BLaER1 (cell line): Measurements from ENCODE around the gene E2F4.

Experiments used
- H3K27ac ChIP-seq: shearing (Covaris generic); formaldehyde crosslinking; 2 replicates; pipeline ENCODE4 v1.8.1; 2022
- H3K27me3 ChIP-seq: shearing (Covaris generic); formaldehyde crosslinking; 2 replicates; pipeline ENCODE4 v1.8.1; 2022
- H3K36me3 ChIP-seq: shearing (Covaris generic); formaldehyde crosslinking; 2 replicates; pipeline ENCODE4 v1.8.1; 2022
- H3K4me1 ChIP-seq: shearing (Covaris generic); formaldehyde crosslinking; 2 replicates; pipeline ENCODE4 v1.8.1; 2022
- H3K4me2 ChIP-seq: shearing (Covaris generic); formaldehyde crosslinking; 2 replicates; pipeline ENCODE4 v1.8.1; 2022
- H3K4me3 ChIP-seq: shearing (Covaris generic); formaldehyde crosslinking; 2 replicates; pipeline ENCODE4 v1.8.1; 2022
- H3K9ac ChIP-seq: shearing (Covaris generic); formaldehyde crosslinking; 2 replicates; pipeline ENCODE4 v1.8.1; 2022
- H3K9me3 ChIP-seq: shearing (Covaris generic); formaldehyde crosslinking; 2 replicates; pipeline ENCODE4 v1.8.1; 2022
- H4K20me1 ChIP-seq: shearing (Covaris generic); formaldehyde crosslinking; 2 replicates; pipeline ENCODE4 v1.8.1; 2022
- Cebpa-rat ChIP-seq: shearing (Covaris generic); IDR thresholded peaks from 2 replicates; pipeline ENCODE4 v1.8.1; 2022

The E2F4 gene

DNA sequence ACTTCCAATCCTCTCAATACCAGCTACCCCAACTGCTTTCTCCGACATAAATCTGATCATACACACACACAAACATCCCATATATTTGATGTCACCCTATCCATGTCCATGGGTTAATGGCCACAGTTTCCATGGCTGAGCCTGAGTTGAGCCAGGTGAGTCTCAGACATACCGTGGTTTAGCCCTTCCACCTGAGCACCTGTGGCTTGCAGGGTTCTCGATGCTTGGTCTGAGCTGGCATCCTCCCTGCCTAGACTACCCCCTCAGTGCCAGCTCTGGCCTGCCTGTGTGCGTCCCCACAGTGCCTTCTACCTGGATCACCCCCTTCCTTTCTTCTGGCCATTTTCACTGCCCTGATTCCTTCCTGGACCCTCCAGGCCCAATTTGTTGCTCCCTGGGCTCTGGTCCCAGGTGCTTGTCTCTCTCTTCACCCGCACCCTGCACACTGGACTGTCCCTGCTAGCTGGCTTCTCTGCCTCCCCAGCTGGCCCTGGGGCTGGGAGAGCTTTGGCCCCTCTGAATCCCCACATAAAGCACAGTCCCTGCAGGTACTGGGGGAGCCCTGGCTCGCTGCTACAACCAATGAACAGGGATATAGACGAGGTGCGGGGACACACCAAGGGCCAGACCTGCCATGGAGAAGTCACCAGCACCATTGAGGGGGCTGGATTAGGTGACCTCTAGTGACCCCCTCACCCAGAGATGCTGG lies 14.3 kb downstream of the E2F4 start:
- Histone ChIP-seq H3K27ac (no peak overlapping the region), H4K20me1 (peaks cover 7% of the 10 kb centered on the region), H3K4me2 (no peak overlapping the region), H3K4me3 (no peak overlapping the region), H3K4me1 (0 out of 2 replicates have a peak, but pooled peaks cover 3% of the 10 kb centered on the region), H3K36me3 (peaks cover 60% of the 10 kb centered on the region), H3K9me3 (no peaks in the 10 kb centered on the region), H3K27me3 (no peaks in the 10 kb centered on the region), H3K9ac (no peak overlapping the region)
- no peak for TF ChIP-seq Cebpa-rat

DNA sequence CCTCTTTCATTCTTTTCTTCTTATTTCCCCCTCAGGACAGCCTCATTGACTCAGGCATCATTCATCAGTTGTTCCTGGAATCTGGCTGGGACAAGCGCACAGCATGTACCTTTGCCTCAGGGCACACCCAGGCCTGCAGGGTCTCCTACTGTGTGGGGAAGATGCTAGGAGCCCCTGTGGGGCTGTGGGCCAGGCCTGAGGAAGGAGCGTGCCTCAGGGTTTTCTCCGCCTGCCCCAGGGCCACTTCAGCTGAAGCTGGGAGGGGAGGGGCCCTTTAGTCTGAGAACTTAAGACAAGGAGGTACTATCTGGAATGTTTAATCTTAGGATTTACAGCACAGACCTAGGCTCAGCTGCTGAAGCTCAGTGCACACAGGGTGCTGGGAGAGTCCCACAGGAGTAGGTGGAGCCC lies 14.9 kb downstream of the E2F4 start:
- no peak overlapping the region for H3K27ac ChIP-seq
- no peak overlapping the region for H3K9ac ChIP-seq
- no peaks in the 10 kb centered on the region for H3K9me3 ChIP-seq
- TF ChIP-seq Cebpa-rat: no peak
- H3K36me3 ChIP-seq: peaks cover 54% of the 10 kb centered on the region
- no peak overlapping the region for H3K4me2 ChIP-seq
- H4K20me1 ChIP-seq: peaks cover 7% of the 10 kb centered on the region
- no peaks in the 10 kb centered on the region for H3K27me3 ChIP-seq
- 0 out of 2 replicates have a peak, but pooled peaks cover 3% of the 10 kb centered on the region for H3K4me1 ChIP-seq
- H3K4me3 ChIP-seq: no peak overlapping the region

DNA sequence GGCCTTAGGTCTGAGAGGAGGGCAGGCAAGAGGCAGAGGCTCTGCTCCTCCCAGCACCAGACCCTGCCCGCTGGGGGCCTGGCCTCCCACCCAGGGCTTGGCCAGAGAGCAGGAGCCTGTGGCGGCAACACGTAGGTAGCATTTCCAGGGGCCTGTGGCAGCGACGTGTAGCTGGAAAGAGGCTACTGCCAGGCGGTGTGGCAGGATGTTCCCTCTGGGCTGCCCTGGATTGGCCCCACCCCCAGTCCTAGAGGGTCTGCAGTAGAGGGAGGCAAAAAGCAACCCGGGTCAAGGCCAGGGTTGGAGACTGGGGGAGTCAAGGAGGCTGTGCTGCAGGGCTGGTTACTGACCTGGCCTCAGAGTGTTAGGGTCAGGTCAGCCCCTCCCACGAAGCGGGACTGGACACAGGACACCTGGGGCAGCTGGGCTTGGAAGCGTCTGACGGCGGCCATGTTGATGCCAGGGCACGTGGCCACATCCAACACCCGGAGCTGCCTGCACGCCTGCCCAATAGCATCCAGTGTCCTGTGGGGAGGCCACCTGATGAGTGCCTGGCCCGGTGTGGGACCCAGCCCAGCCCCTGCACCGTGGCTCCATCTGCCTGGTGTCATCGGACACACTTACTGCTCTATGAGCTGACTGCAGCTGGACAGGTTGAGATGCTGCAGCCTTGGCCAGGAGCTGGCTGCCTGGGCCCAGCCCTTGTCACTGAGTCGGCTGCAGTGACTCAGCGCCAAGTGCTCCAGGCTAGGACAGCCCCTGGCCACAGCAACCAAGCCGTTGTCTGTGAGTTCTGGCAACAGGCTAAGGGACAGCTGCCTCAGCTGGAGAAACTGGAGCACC lies 15.5 kb downstream of the E2F4 start:
- Histone ChIP-seq H3K36me3 (peaks cover 48% of the 10 kb centered on the region), H3K4me3 (no peak overlapping the region), H3K4me2 (no peak overlapping the region), H3K9me3 (no peaks in the 10 kb centered on the region), H3K27ac (no peak overlapping the region), H3K27me3 (no peaks in the 10 kb centered on the region), H3K4me1 (0 out of 2 replicates have a peak, but pooled peaks cover 3% of the 10 kb centered on the region), H4K20me1 (peaks cover 7% of the 10 kb centered on the region), H3K9ac (no peak overlapping the region)
- TF ChIP-seq Cebpa-rat: no peak

GRCh38 chr16:67208154-67208896 lies 16.4 kb downstream of the E2F4 start:
- peaks cover 39% of the 10 kb centered on the region for H3K36me3 ChIP-seq
- H3K9me3 ChIP-seq: no peaks in the 10 kb centered on the region
- H3K4me2 ChIP-seq: no peak overlapping the region
- H4K20me1 ChIP-seq: peaks cover 7% of the 10 kb centered on the region
- no peak overlapping the region for H3K27ac ChIP-seq
- no peak overlapping the region for H3K9ac ChIP-seq
- no peak overlapping the region for H3K4me3 ChIP-seq
- H3K4me1 ChIP-seq: 0 out of 2 replicates have a peak, but pooled peaks cover 3% of the 10 kb centered on the region
- H3K27me3 ChIP-seq: no peaks in the 10 kb centered on the region
- TF ChIP-seq Cebpa-rat: no peak

GRCh38 chr16:67209565-67209964 lies 17.6 kb downstream of the E2F4 start:
- Histone ChIP-seq H3K36me3 (peaks cover 27% of the 10 kb centered on the region), H4K20me1 (no peaks in the 10 kb centered on the region), H3K4me2 (no peak overlapping the region), H3K27ac (no peak overlapping the region), H3K27me3 (no peaks in the 10 kb centered on the region), H3K4me3 (no peak overlapping the region), H3K4me1 (0 out of 2 replicates have a peak, but pooled peaks cover 3% of the 10 kb centered on the region), H3K9me3 (no peaks in the 10 kb centered on the region), H3K9ac (no peak overlapping the region)
- TF ChIP-seq Cebpa-rat: no peak

DNA sequence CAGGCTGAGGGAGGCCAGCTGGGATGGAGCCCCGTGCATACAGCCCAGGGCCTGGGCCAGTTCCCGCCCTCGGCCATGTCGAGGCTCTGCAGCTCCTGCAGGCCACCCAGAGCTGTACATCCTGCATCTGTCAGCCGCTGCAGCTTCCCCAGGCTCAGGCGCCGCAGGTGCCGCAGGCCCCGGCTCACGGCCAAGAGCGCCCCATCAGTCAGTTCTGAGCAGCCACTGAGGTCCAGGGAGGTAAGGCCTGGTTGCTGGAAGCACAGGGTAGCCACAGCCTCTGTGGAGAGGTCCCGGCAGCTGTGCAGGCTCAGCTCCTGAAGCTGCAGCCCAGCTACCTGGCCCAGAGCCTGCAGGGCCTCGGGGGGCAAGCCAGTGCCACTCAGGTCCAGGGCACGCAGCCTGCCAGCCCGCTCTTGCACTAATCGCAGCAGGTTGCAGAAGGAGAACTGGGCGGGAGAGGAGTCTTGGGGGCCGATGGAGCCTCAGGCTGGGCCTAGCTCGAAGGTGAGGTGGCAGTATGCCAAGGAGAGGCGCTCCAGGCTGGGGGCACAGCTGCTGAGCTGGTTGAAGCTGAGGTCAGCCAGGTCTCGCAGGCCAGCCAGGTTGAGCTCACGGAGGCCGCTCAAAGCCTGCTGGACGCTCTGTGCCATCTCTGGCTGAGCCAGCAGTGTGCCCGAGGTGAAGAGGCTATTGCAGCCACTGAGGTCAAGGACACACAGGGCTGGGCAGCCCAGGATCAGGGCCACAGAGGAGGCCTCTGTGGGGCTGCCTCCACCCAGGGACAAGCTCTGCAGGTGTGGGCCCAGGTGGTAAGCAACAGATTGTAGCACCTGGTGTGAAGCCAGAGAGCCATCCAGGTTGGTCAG lies 18.3 kb downstream of the E2F4 start:
- no peaks in the 10 kb centered on the region for H4K20me1 ChIP-seq
- peaks cover 23% of the 10 kb centered on the region for H3K36me3 ChIP-seq
- H3K27ac ChIP-seq: no peak overlapping the region
- H3K4me3 ChIP-seq: no peak overlapping the region
- H3K4me2 ChIP-seq: no peak overlapping the region
- no peaks in the 10 kb centered on the region for H3K9me3 ChIP-seq
- no peak overlapping the region for H3K9ac ChIP-seq
- H3K27me3 ChIP-seq: no peaks in the 10 kb centered on the region
- 0 out of 2 replicates have a peak, but pooled peaks cover 3% of the 10 kb centered on the region for H3K4me1 ChIP-seq
- TF ChIP-seq Cebpa-rat: no peak

- no peak overlapping the region for H3K9ac ChIP-seq
- H3K4me1 ChIP-seq: peaks cover 16% of the 10 kb centered on the region
- no peaks in the 10 kb centered on the region for H4K20me1 ChIP-seq
- H3K27ac ChIP-seq: no peak overlapping the region
- H3K9me3 ChIP-seq: no peaks in the 10 kb centered on the region
- no peaks in the 10 kb centered on the region for H3K27me3 ChIP-seq
- peaks cover 10% of the 10 kb centered on the region; the same call in 1 of the 2 replicates for H3K36me3 ChIP-seq
- no peak overlapping the region for H3K4me2 ChIP-seq
- no peak overlapping the region for H3K4me3 ChIP-seq
- TF ChIP-seq Cebpa-rat: no peak
Measured at GRCh38 chr16:67211674-67212073, 19.7 kb downstream of the E2F4 start.

DNA sequence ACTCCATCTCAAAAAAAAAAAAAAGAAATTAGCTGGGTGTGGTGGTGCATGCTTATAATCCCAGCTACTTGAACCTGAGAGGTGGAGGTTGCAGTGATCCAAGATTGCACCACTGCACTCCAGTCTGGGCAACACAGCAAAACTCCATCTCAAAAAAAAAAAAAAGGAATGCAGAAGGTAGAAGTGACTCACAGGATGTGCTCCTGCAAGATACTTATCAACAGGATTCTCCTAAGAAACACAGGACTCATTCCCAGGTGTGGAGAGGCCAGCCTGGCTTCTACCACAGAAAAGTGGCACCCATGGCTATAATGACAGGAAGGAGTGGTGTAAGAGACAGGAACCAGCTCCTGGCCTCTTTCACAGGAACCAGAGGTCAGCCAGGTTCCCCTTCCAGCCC lies 20.8 kb downstream of the E2F4 start:
- no peak for TF ChIP-seq Cebpa-rat
- H3K9ac ChIP-seq: no peak overlapping the region

More for the DNA sequence above, 20.8 kb downstream of the E2F4 start:
- no peak overlapping the region for H3K4me2 ChIP-seq
- H3K9me3 ChIP-seq: no peaks in the 10 kb centered on the region
- H3K27ac ChIP-seq: no peak overlapping the region
- no peaks in the 10 kb centered on the region for H3K27me3 ChIP-seq
- no peak overlapping the region for H3K4me3 ChIP-seq
- no peaks in the 10 kb centered on the region for H4K20me1 ChIP-seq
- H3K4me1 ChIP-seq: peaks cover 27% of the 10 kb centered on the region
- peaks cover 1% of the 10 kb centered on the region; the same call in 1 of the 2 replicates for H3K36me3 ChIP-seq
